Stomach (tissue), 4 donors: ENCODE measurements around the gene SET.

ENCODE experiments used
- CTCF ChIP-seq, 7 experiments: fragments of 450-650 bp in 4 of 7; fragments of 200-600 bp in 3 of 7; sonication (generic) in 3 of 7; IDR thresholded peaks; one replicate each; pipeline ENCODE4 v1.5.1; 2016 to 2019; ENCODE audit warnings: antibody characterized with exemption in 7 of 7, control low read depth in 2 of 7, mild to moderate bottlenecking in 1 of 7
- POLR2AphosphoS5 ChIP-seq, 3 donors: sonication (generic); formaldehyde crosslinking; IDR thresholded peaks; one replicate each; pipeline ENCODE4 v1.6.1; 2016; ENCODE audit warnings: antibody characterized with exemption in 3 of 3

- TF ChIP-seq POLR2AphosphoS5 (IDR thresholded peaks at IDR 0.05), result no peak
- TF ChIP-seq CTCF (IDR thresholded peaks at IDR 0.05), result no peak
Observed at GRCh38 chr9:128718047-128718446, 29.0 kb downstream of the SET start.
